Gastrocnemius medialis (tissue), 4 donors: ENCODE measurements around the gene SMCO2. TPM values are rescaled to one million over a fixed set of nuclear protein-coding genes. Genes with fewer than 3 reads are reported as not detected.

ENCODE experiments used
- ATAC-seq, 2 donors: fragments of 150-250 bp; one replicate each; pipeline ENCODE4 v1.9.1; 2016
- DNase-seq, 2 donors: peaks; one replicate each; pipeline ENCODE4 v3.0.0-alpha.2; 2019
- H3K27ac ChIP-seq, 4 donors: fragments of 200-600 bp; sonication (generic); 1 replicate in 1 of 4; 2 replicates in 3 of 4; pipeline ENCODE4 v1.5.1; 2016 to 2018; ENCODE audit warnings: mild to moderate bottlenecking in 2 of 4, moderate library complexity in 1 of 4
- H3K27me3 ChIP-seq, 3 donors: fragments of 200-600 bp; sonication (generic) in 2 of 3; 1 replicate in 1 of 3; 2 replicates in 2 of 3; pipeline versions ENCODE4 v1.5.1 to v1.6.0; 2016 to 2019; ENCODE audit warnings: mild to moderate bottlenecking in 1 of 3, moderate library complexity in 1 of 3
- H3K36me3 ChIP-seq, 2 donors: fragments of 200-600 bp; sonication (generic) in 1 of 2; one replicate each; pipeline ENCODE4 v1.5.1; 2017 to 2018
- H3K4me1 ChIP-seq, 2 donors: fragments of 200-600 bp; sonication (generic) in 1 of 2; one replicate each; pipeline ENCODE4 v1.5.1; 2016 to 2017; ENCODE audit warnings: mild to moderate bottlenecking in 2 of 2
- H3K4me3 ChIP-seq, 4 donors: fragments of 200-600 bp; sonication (generic) in 3 of 4; 1 replicate in 1 of 4; 2 replicates in 3 of 4; pipeline ENCODE4 v1.5.1; 2016 to 2019; ENCODE audit warnings: mild to moderate bottlenecking in 2 of 4
- H3K9me3 ChIP-seq, 3 donors: fragments of 200-600 bp; sonication (generic) in 2 of 3; 1 replicate in 1 of 3; 2 replicates in 2 of 3; pipeline ENCODE4 v1.5.1; 2016 to 2019
- POLR2A ChIP-seq, 2 donors: fragments of 450-650 bp; IDR thresholded peaks; one replicate each; pipeline ENCODE4 v1.6.1; 2017; ENCODE audit warnings: antibody characterized with exemption in 2 of 2, mild to moderate bottlenecking in 2 of 2, moderate library complexity in 2 of 2
- in situ Hi-C, 4 donors: fragments of 200-750 bp; cut with MboI; loops; one replicate each; pipeline versions ENCODE4 v1.15.0 to v1.8.0; 2017; ENCODE audit warnings: low sequenced_read_pairs in 4 of 4
- intact Hi-C: fragments of 100-400 bp; cut with DNase I; formaldehyde crosslinking; loops from one replicate; pipeline ENCODE4 v1.15.1; 2023; ENCODE audit warnings: low total_unique reads
- total RNA-seq, 4 donors: library from RNA; depleted of rRNA; stranded (reverse); fragments of >200 nt; gene quantifications; one replicate each; pipeline versions ENCODE4 v1.1.0 to v1.2.3, GENCODE V29; 2016
- TF ChIP-seq, protein P1 (sequence below), 5 experiments: fragments of 450-650 bp in 3 of 5; fragments of 200-600 bp in 2 of 5; sonication (generic) in 2 of 5; IDR thresholded peaks in 4 of 5; conservative IDR thresholded peaks in 1 of 5; 1 replicate in 4 of 5; 2 replicates in 1 of 5; pipeline ENCODE4 v1.5.1; 2016 to 2019; ENCODE audit warnings: antibody characterized with exemption in 5 of 5, mild to moderate bottlenecking in 3 of 5, moderate library complexity in 3 of 5

Gene SMCO2
- total RNA-seq, 4 donors from 2014 or later = not detected

- Histone ChIP-seq H3K4me3 (no peak overlapping the region), H3K27me3 (no peaks in the 10 kb centered on the region), H3K27ac (no peak overlapping the region), H3K36me3 (no peaks in the 10 kb centered on the region), H3K9me3 (no peaks in the 10 kb centered on the region), H3K4me1 (peaks cover 15 to 34% of the 10 kb centered on the region in 2 donors)
- TF ChIP-seq POLR2A (IDR thresholded peaks at IDR 0.05) = no peak
- TF ChIP-seq, protein P1, sequence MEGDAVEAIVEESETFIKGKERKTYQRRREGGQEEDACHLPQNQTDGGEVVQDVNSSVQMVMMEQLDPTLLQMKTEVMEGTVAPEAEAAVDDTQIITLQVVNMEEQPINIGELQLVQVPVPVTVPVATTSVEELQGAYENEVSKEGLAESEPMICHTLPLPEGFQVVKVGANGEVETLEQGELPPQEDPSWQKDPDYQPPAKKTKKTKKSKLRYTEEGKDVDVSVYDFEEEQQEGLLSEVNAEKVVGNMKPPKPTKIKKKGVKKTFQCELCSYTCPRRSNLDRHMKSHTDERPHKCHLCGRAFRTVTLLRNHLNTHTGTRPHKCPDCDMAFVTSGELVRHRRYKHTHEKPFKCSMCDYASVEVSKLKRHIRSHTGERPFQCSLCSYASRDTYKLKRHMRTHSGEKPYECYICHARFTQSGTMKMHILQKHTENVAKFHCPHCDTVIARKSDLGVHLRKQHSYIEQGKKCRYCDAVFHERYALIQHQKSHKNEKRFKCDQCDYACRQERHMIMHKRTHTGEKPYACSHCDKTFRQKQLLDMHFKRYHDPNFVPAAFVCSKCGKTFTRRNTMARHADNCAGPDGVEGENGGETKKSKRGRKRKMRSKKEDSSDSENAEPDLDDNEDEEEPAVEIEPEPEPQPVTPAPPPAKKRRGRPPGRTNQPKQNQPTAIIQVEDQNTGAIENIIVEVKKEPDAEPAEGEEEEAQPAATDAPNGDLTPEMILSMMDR (IDR thresholded peaks at IDR 0.05 in 4 of 5, conservative IDR thresholded peaks at IDR 0.05 in 1 of 5) = no peak
- DNase-seq = no peak
- intact Hi-C loops (loop anchor here (10.0 kb wide), 2 partner anchors 514 to 594 kb away; partner anchors contain the start of genes FGFR1OP2, INTS13 and TM7SF3), in situ Hi-C loops (no loop called here)
- ATAC-seq = no peak
These were observed 82.3 kb downstream of the SMCO2 start for GRCh38 chr12:27528788-27529187.

- ATAC-seq (no peak), DNase-seq (no peak)
- H3K27me3 ChIP-seq = no peaks in the 10 kb centered on the region
- H3K27ac ChIP-seq = no peak overlapping the region
- no peak overlapping the region for H3K4me3 ChIP-seq
- TF ChIP-seq, protein P1 (IDR thresholded peaks at IDR 0.05 in 4 of 5, conservative IDR thresholded peaks at IDR 0.05 in 1 of 5) = no peak
- no peak for TF ChIP-seq POLR2A (IDR thresholded peaks at IDR 0.05)
- in situ Hi-C loops (no loop called here), intact Hi-C loops (loop anchor here (10.0 kb wide), 1 partner anchor 286 kb away; the partner anchor contains the start of gene STK38L)
- H3K36me3 ChIP-seq = no peaks in the 10 kb centered on the region
- H3K9me3 ChIP-seq = no peaks in the 10 kb centered on the region
- H3K4me1 ChIP-seq = peaks cover 23 to 40% of the 10 kb centered on the region in 2 donors
These were observed 83.8 kb downstream of the SMCO2 start for GRCh38 chr12:27530157-27530922.

GRCh38 chr12:27531896-27532295 is 85.4 kb downstream of the SMCO2 start:
- ATAC-seq = no peak

DNA sequence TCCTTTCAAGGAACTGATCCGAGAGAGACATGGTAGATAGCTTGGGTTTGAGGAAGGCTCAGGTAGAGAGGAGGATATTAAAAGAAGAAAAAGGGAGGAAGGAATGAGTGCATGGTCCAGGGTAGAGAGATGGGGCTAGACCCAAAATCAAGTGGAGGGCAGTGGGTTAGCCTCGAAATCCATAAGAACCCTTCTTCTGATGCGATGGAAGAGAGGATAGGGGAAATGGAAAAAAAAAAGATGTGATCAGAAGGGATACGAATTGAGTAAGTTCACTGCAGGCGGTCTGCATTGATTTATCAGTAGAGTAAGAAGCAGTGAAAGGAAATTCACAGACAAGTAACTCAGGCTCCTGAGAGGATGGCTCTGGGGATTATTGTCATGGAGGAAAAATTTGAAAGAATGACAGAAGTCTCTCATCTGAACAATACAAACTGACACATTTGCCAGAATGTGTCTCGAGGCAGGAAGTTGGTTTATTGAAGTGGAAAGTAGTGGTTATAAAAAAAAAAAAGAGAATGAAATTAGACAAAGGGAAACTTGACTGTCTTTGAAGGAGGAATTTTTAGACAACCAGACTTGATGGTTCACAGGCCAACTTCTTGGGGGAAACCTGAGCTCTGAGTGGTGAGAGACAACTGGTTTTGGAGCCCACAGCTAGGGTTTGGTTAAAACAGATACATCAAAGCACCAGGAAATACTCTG is 87.7 kb downstream of the SMCO2 start:
- ATAC-seq = no peak
- Histone ChIP-seq H3K4me1 (peaks cover 38 to 62% of the 10 kb centered on the region in 2 donors), H3K36me3 (peaks cover 0 to 5% of the 10 kb centered on the region in 2 donors), H3K4me3 (no peak overlapping the region), H3K9me3 (no peaks in the 10 kb centered on the region), H3K27ac (peak overlapping the region in 1 of 4 donors; percentile 21), H3K27me3 (no peaks in the 10 kb centered on the region)
- no peak for DNase-seq
- in situ Hi-C loops (no loop called here), intact Hi-C loops (loop anchor here (10.0 kb wide), 1 partner anchor 289 kb away; the partner anchor contains the start of gene STK38L)
- no peak for TF ChIP-seq POLR2A (IDR thresholded peaks at IDR 0.05)
- TF ChIP-seq, protein P1 (IDR thresholded peaks at IDR 0.05 in 4 of 5, conservative IDR thresholded peaks at IDR 0.05 in 1 of 5) = no peak

More at GRCh38 chr12:27531896-27532295, 85.4 kb downstream of the SMCO2 start:
- no peak for DNase-seq
- H3K9me3 ChIP-seq = no peaks in the 10 kb centered on the region
- H3K27ac ChIP-seq = no peak overlapping the region
- peaks cover 17 to 39% of the 10 kb centered on the region in 2 donors for H3K4me1 ChIP-seq
- TF ChIP-seq POLR2A (IDR thresholded peaks at IDR 0.05) = no peak
- TF ChIP-seq, protein P1 (IDR thresholded peaks at IDR 0.05 in 4 of 5, conservative IDR thresholded peaks at IDR 0.05 in 1 of 5) = no peak
- intact Hi-C loops = loop anchor here (10.0 kb wide), 1 partner anchor 287 kb away; the partner anchor contains the start of gene STK38L
- in situ Hi-C loops = no loop called here
- no peak overlapping the region for H3K4me3 ChIP-seq
- no peaks in the 10 kb centered on the region for H3K27me3 ChIP-seq
- peaks cover 0 to 5% of the 10 kb centered on the region in 2 donors for H3K36me3 ChIP-seq
